ENCODE results near the gene CCDC88C.

DNA sequence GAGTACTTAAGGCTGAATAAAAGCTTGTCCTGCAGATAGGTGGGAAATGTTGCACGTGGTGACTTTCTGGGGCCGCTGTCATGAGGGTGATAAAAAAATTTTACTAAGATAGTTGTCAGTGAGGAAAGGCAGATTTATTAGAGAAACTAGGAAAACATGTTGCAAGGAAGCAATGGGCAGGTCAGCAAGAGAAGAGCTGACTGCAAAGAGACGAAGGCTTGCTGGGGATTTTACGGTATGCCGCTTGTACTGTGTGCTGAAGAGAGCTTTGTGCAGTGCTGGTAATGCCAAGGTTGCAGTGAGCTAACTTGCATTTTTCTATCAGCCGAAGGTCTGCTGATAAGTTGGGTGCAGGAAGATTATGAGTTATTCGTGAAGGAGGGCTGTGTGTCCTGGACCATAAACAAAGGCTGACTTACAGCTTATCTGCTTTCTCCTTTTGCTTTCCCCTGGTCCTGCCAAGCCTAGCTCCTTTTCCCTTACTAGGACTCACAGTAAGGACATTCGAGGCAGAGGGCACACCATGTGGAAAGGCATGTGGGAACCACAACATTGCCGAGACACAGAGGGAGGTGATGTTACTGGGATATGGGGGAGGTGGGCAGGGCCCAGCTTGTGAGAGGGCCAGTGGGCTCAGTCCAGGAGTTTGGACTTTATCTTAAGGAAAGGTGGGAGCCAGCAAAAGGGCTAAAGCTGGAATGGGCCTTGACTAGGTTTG lies 7.4 kb upstream of the CCDC88C start:
- TF ChIP-seq POLR2A (IDR thresholded peaks at IDR 0.05) = no peak
- TF ChIP-seq, protein P1, sequence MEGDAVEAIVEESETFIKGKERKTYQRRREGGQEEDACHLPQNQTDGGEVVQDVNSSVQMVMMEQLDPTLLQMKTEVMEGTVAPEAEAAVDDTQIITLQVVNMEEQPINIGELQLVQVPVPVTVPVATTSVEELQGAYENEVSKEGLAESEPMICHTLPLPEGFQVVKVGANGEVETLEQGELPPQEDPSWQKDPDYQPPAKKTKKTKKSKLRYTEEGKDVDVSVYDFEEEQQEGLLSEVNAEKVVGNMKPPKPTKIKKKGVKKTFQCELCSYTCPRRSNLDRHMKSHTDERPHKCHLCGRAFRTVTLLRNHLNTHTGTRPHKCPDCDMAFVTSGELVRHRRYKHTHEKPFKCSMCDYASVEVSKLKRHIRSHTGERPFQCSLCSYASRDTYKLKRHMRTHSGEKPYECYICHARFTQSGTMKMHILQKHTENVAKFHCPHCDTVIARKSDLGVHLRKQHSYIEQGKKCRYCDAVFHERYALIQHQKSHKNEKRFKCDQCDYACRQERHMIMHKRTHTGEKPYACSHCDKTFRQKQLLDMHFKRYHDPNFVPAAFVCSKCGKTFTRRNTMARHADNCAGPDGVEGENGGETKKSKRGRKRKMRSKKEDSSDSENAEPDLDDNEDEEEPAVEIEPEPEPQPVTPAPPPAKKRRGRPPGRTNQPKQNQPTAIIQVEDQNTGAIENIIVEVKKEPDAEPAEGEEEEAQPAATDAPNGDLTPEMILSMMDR (IDR thresholded peaks at IDR 0.05 in 4 of 5, conservative IDR thresholded peaks at IDR 0.05 in 1 of 5) = no peak
